Measurements from ENCODE around the gene ZNF311.
A peak's percentile ranks its signal among the peaks of the same experiment; 100 is the strongest.

The ZNF311 gene

GRCh38 chr6:29005183-29005885 is at the start of gene ZNF311:
TSS of gene ZNF311 (minus strand) at chr6:29005315. CDS start at chr6:29003954, 1,361 bp downstream.
- Histone ChIP-seq H3K9ac (no peak within 1 kb of the TSS), H3K4me3 (peak within 1 kb of the TSS in 6 of 10 experiments; percentile 24 to 54 (median 38); a peak in 9 of 20 replicates), H3K4me1 (no peaks in the 10 kb centered on the region), H3K4me2 (peak within 1 kb of the TSS in 10 of 11 experiments; percentile 1 to 54 (median 40); a peak in 15 of 22 replicates), H3K27me3 (peaks cover 0 to 6% (median 0%) of the 10 kb centered on the region in 11 experiments; a peak in 7 of 22 replicates), H3K36me3 (no peaks in the 10 kb centered on the region), H3K27ac (no peak within 1 kb of the TSS), H4K20me1 (no peaks in the 10 kb centered on the region), H3K9me3 (replicated peaks in 1 of 11) (peaks cover 0 to 13% (median 6%) of the 10 kb centered on the region in 11 experiments; a peak in 9 of 22 replicates)
- no peak for TF ChIP-seq Cebpa-rat (IDR thresholded peaks at IDR 0.05)

GRCh38 chr6:29051680-29052079 is 46.6 kb upstream of the ZNF311 start:
- H3K9ac ChIP-seq, result no peak overlapping the region
- no peaks in the 10 kb centered on the region for H3K27me3 ChIP-seq
- no peak overlapping the region for H3K4me2 ChIP-seq
- H4K20me1 ChIP-seq, result no peaks in the 10 kb centered on the region
- H3K9me3 ChIP-seq (replicated peaks in 1 of 11), result peaks cover 0 to 12% (median 7%) of the 10 kb centered on the region in 11 experiments; a peak in 8 of 22 replicates
- H3K36me3 ChIP-seq, result no peaks in the 10 kb centered on the region
- no peak overlapping the region for H3K4me3 ChIP-seq
- peaks cover 0 to 17% (median 0%) of the 10 kb centered on the region in 10 experiments; a peak in 3 of 20 replicates for H3K4me1 ChIP-seq
- no peak overlapping the region for H3K27ac ChIP-seq
- no peak for TF ChIP-seq Cebpa-rat (IDR thresholded peaks at IDR 0.05)

- no peak within 1 kb of the TSS for H3K4me3 ChIP-seq
- no peak for TF ChIP-seq Cebpa-rat (IDR thresholded peaks at IDR 0.05)
- H3K27me3 ChIP-seq, result no peaks in the 10 kb centered on the region
Observed at GRCh38 chr6:29045075-29045474, 40.0 kb upstream of the ZNF311 start, which contains the start of gene OR2W1. TSS of gene OR2W1 (minus strand) at chr6:29045175. CDS start at chr6:29045175, 0 bp downstream.

GRCh38 chr6:29035951-29036350 is 30.8 kb upstream of the ZNF311 start:
- H3K9me3 ChIP-seq (replicated peaks in 1 of 11), result peaks cover 0 to 10% (median 6%) of the 10 kb centered on the region in 11 experiments; a peak in 14 of 22 replicates
- H3K4me1 ChIP-seq, result no peaks in the 10 kb centered on the region
- no peak overlapping the region for H3K4me3 ChIP-seq
- no peak overlapping the region for H3K4me2 ChIP-seq
- TF ChIP-seq Cebpa-rat (IDR thresholded peaks at IDR 0.05), result no peak
- H3K27me3 ChIP-seq, result no peaks in the 10 kb centered on the region
- H3K9ac ChIP-seq, result no peak overlapping the region
- H3K27ac ChIP-seq, result no peak overlapping the region
- H4K20me1 ChIP-seq, result no peaks in the 10 kb centered on the region
- no peaks in the 10 kb centered on the region for H3K36me3 ChIP-seq

More at GRCh38 chr6:29045075-29045474, 40.0 kb upstream of the ZNF311 start, which contains the start of gene OR2W1:
- H4K20me1 ChIP-seq, result no peaks in the 10 kb centered on the region
- H3K4me2 ChIP-seq, result no peak within 1 kb of the TSS
- peaks cover 0 to 10% (median 4%) of the 10 kb centered on the region in 11 experiments; a peak in 5 of 22 replicates for H3K9me3 ChIP-seq (replicated peaks in 1 of 11)
- peaks cover 0 to 15% (median 0%) of the 10 kb centered on the region in 10 experiments; a peak in 3 of 20 replicates for H3K4me1 ChIP-seq
- no peak within 1 kb of the TSS for H3K27ac ChIP-seq
- H3K9ac ChIP-seq, result no peak within 1 kb of the TSS
- no peaks in the 10 kb centered on the region for H3K36me3 ChIP-seq

GRCh38 chr6:29028821-29029220 is 23.7 kb upstream of the ZNF311 start:
- H3K4me1 ChIP-seq, result no peaks in the 10 kb centered on the region

GRCh38 chr6:29025927-29026585 is 20.9 kb upstream of the ZNF311 start:
- Histone ChIP-seq H3K4me2 (no peak overlapping the region), H3K27ac (no peak overlapping the region), H3K9ac (no peak overlapping the region), H3K4me3 (no peak overlapping the region), H4K20me1 (no peaks in the 10 kb centered on the region), H3K27me3 (no peaks in the 10 kb centered on the region), H3K4me1 (no peaks in the 10 kb centered on the region), H3K9me3 (replicated peaks in 1 of 11) (peaks cover 0 to 11% (median 0%) of the 10 kb centered on the region in 11 experiments; a peak in 5 of 22 replicates), H3K36me3 (no peaks in the 10 kb centered on the region)
- no peak for TF ChIP-seq Cebpa-rat (IDR thresholded peaks at IDR 0.05)

More at GRCh38 chr6:29028821-29029220, 23.7 kb upstream of the ZNF311 start:
- H3K9ac ChIP-seq, result no peak overlapping the region
- H3K4me3 ChIP-seq, result no peak overlapping the region
- no peaks in the 10 kb centered on the region for H3K36me3 ChIP-seq
- H3K27ac ChIP-seq, result no peak overlapping the region
- no peaks in the 10 kb centered on the region for H3K9me3 ChIP-seq (replicated peaks in 1 of 11)
- no peak overlapping the region for H3K4me2 ChIP-seq
- H4K20me1 ChIP-seq, result no peaks in the 10 kb centered on the region
- no peaks in the 10 kb centered on the region for H3K27me3 ChIP-seq
- no peak for TF ChIP-seq Cebpa-rat (IDR thresholded peaks at IDR 0.05)

- TF ChIP-seq Cebpa-rat (IDR thresholded peaks at IDR 0.05), result no peak
- peaks cover 0 to 2% (median 0%) of the 10 kb centered on the region in 10 experiments; a peak in 2 of 20 replicates for H3K4me1 ChIP-seq
- no peaks in the 10 kb centered on the region for H3K27me3 ChIP-seq
- H3K4me2 ChIP-seq, result no peak overlapping the region
- H4K20me1 ChIP-seq, result no peaks in the 10 kb centered on the region
- H3K9ac ChIP-seq, result no peak overlapping the region
- peaks cover 0 to 11% (median 0%) of the 10 kb centered on the region in 11 experiments; a peak in 5 of 22 replicates for H3K9me3 ChIP-seq (replicated peaks in 1 of 11)
- H3K36me3 ChIP-seq, result no peaks in the 10 kb centered on the region
- no peak overlapping the region for H3K27ac ChIP-seq
- H3K4me3 ChIP-seq, result no peak overlapping the region
Observed at GRCh38 chr6:29021434-29021833, 16.3 kb upstream of the ZNF311 start.

- Histone ChIP-seq H4K20me1 (no peaks in the 10 kb centered on the region), H3K27ac (no peak overlapping the region), H3K27me3 (no peaks in the 10 kb centered on the region), H3K4me2 (no peak overlapping the region), H3K9ac (no peak overlapping the region), H3K4me3 (no peak overlapping the region), H3K9me3 (replicated peaks in 1 of 11) (peaks cover 8 to 25% (median 16%) of the 10 kb centered on the region in 11 experiments; a peak in 21 of 22 replicates), H3K4me1 (peaks cover 0 to 6% (median 0%) of the 10 kb centered on the region in 10 experiments; a peak in 2 of 20 replicates), H3K36me3 (no peaks in the 10 kb centered on the region)
- TF ChIP-seq Cebpa-rat (IDR thresholded peaks at IDR 0.05), result no peak
Observed at GRCh38 chr6:29019629-29020028, 14.5 kb upstream of the ZNF311 start.

- no peak overlapping the region for H3K27ac ChIP-seq
- peak overlapping the region in 7 of 10 experiments; percentile 58 to 73 (median 62); a peak in 10 of 20 replicates for H3K4me3 ChIP-seq
- TF ChIP-seq Cebpa-rat (IDR thresholded peaks at IDR 0.05), result no peak
- peaks cover 0 to 6% (median 0%) of the 10 kb centered on the region in 10 experiments; a peak in 2 of 20 replicates for H3K4me1 ChIP-seq
- peak overlapping the region in 1 of 11 experiments; percentile 62; a peak in 1 of 22 replicates for H3K9ac ChIP-seq
- peak overlapping the region in 9 of 11 experiments; percentile 73 to 95 (median 81); a peak in 16 of 22 replicates for H3K4me2 ChIP-seq
- 0 out of 22 replicates have a peak, but pooled peaks cover 0 to 3% (median 0%) of the 10 kb centered on the region in 11 experiments for H3K27me3 ChIP-seq
- H4K20me1 ChIP-seq, result no peaks in the 10 kb centered on the region
- H3K9me3 ChIP-seq (replicated peaks in 1 of 11), result peaks cover 9 to 28% (median 18%) of the 10 kb centered on the region in 11 experiments; a peak in 21 of 22 replicates
- no peaks in the 10 kb centered on the region for H3K36me3 ChIP-seq
Observed at GRCh38 chr6:29017428-29017802, 12.3 kb upstream of the ZNF311 start.
